HL-60 (cell line): ENCODE measurements around the gene PTPRK.

ENCODE experiments used
- DNase-seq, 2 experiments: peaks; one replicate each; pipeline ENCODE4 v3.0.0-alpha.2; 2010 to 2020; ENCODE audit warnings: low read depth in 1 of 2, low spot score in 1 of 2
- H3K27ac ChIP-seq: fragments of 250-450 bp; sonication (Bioruptor Pico); replicated peaks from 2 replicates; pipeline ENCODE4 v1.5.1; 2020; ENCODE audit warnings: mild to moderate bottlenecking, moderate library complexity
- H3K27me3 ChIP-seq: fragments of 250-450 bp; sonication (Bioruptor Pico); 2 replicates; pipeline ENCODE4 v1.5.1; 2021; ENCODE audit warnings: mild to moderate bottlenecking, moderate library complexity; ENCODE audit not compliant: insufficient read depth, poor library complexity, severe bottlenecking
- H3K4me3 ChIP-seq: replicated peaks from 2 replicates; pipeline ENCODE4 v1.5.1; 2011; ENCODE audit warnings: mild to moderate bottlenecking, control low read depth, low read length; ENCODE audit not compliant: insufficient read depth
- CTCF ChIP-seq: IDR thresholded peaks from one replicate; pipeline ENCODE4 v1.5.1; 2011; ENCODE audit warnings: low read length, control low read depth, inconsistent platforms; ENCODE audit not compliant: insufficient read depth
- GABPA ChIP-seq: IDR thresholded peaks from 2 replicates; pipeline ENCODE4 v1.6.1; 2012; ENCODE audit warnings: low read depth
- POLR2AphosphoS5 ChIP-seq: IDR thresholded peaks from 2 replicates; pipeline ENCODE4 v1.6.1; 2012; ENCODE audit warnings: low read depth
- REST ChIP-seq: IDR thresholded peaks from 2 replicates; pipeline ENCODE4 v1.6.1; 2012; ENCODE audit warnings: low read depth; ENCODE audit not compliant: insufficient replicate concordance
- SPI1 ChIP-seq: IDR thresholded peaks from 2 replicates; pipeline ENCODE4 v1.6.1; 2012; ENCODE audit warnings: low read depth, mild to moderate bottlenecking, borderline replicate concordance

PTPRK gene

DNA sequence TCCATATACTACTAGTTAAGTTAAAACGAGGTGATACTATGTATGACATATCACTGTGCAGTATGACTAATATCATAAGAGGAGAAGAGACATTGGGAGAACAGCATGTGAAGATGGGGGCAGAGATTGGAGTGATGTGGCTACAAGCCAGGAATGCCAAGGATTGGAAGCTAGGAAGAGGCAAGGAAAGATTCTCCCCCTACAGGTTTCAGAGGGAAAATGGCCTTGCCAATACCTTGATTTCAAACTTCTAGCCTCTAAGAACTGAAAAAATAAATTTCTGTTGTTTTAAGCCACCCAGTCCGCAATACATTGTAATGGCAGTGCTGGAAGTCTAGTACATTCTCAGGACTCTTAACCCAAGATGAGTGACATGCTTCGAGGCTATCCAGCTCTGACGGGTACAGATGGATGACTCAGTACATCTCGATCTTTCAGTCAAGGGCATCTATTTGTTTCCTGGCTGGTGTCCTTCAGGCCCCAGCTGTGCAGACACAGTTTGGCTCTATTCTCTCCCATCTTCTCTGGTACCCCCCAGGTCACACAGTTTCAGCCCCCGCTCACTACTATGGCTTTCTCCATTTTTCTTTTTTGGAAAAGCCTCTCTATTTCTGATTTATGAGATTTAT lies 564.0 kb downstream of the PTPRK start:
- TF ChIP-seq REST: no peak
- TF ChIP-seq CTCF: no peak
- TF ChIP-seq SPI1: no peak
- no peak overlapping the region for H3K27ac ChIP-seq
- H3K27me3 ChIP-seq: no peaks in the 10 kb centered on the region
- no peak overlapping the region for H3K4me3 ChIP-seq
- DNase-seq: no peak

DNA sequence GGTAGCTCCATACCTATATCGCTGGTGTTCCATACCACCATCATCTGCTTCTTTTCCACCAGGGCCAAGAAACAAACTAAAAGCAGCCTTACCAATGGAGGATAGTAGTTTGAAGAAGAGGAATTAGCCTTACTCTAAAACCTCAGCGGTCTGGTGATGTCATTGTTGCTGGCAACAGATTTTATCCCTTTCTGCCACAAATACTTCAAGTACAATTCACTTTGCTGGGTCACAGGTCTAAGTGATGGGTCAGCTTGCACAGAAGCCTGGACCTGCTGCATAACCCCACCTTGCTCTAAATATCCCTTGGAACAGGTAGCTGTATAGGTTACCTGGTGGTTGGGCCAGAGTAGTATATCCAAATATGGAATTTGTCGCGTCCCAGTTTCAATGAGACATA lies 566.3 kb downstream of the PTPRK start:
- Histone ChIP-seq H3K4me3 (no peak overlapping the region), H3K27me3 (no peaks in the 10 kb centered on the region), H3K27ac (no peak overlapping the region)
- no peak for DNase-seq
- TF ChIP-seq CTCF (no peak), SPI1 (no peak), POLR2AphosphoS5 (no peak), REST (no peak), GABPA (no peak)

GRCh38 chr6:127952831-127953230 lies 567.6 kb downstream of the PTPRK start:
- TF ChIP-seq POLR2AphosphoS5 (no peak), REST (no peak), CTCF (no peak), GABPA (no peak), SPI1 (no peak)
- Histone ChIP-seq H3K27me3 (no peaks in the 10 kb centered on the region), H3K27ac (no peak overlapping the region), H3K4me3 (no peak overlapping the region)
- DNase-seq: no peak
